Testis (tissue), 2 donors: ENCODE results near the gene CXorf38.

ENCODE experiments used
- CTCF ChIP-seq, 3 experiments: fragments of 450-650 bp in 2 of 3; fragments of 200-600 bp in 1 of 3; sonication (generic) in 1 of 3; IDR thresholded peaks; one replicate each; pipeline ENCODE4 v1.5.1; 2016 to 2019; ENCODE audit warnings: antibody characterized with exemption in 3 of 3, mild to moderate bottlenecking in 2 of 3, moderate library complexity in 1 of 3
- POLR2A ChIP-seq: fragments of 450-650 bp; IDR thresholded peaks from one replicate; pipeline ENCODE4 v1.6.1; 2017; ENCODE audit warnings: antibody characterized with exemption, mild to moderate bottlenecking, moderate library complexity

- TF ChIP-seq POLR2A (no peak), CTCF (IDR thresholded peaks at IDR 0.05) (no peak)
These were observed 18.9 kb downstream of the CXorf38 start for GRCh38 chrX:40628506-40628905.
